GM21737 (cell line): Measurements from ENCODE around the gene DOCK9.

Experiments
- ATAC-seq: cut with Tn5 transposase; IDR thresholded peaks from one replicate; pipeline ENCODE4 v1.9.1; 2021; ENCODE audit warnings: mild to moderate bottlenecking, moderate library complexity; ENCODE audit not compliant: unreplicated experiment

The DOCK9 gene

GRCh38 chr13:98977568-98978265, at the start of gene DOCK9:
Gene DOCK9 (minus strand): TSS chr13:98978064. CDS start chr13:98977909, 155 bp downstream.
- ATAC-seq, result no peak

GRCh38 chr13:99027260-99027659, 49.4 kb upstream of the DOCK9 start:
- ATAC-seq, result no peak

GRCh38 chr13:99022941-99023340, 45.1 kb upstream of the DOCK9 start:
- ATAC-seq, result no peak

- ATAC-seq, result no peak
These were observed 40.7 kb upstream of the DOCK9 start for GRCh38 chr13:99018418-99019180.

- no peak for ATAC-seq
These were observed 38.0 kb upstream of the DOCK9 start for GRCh38 chr13:99015606-99016490.

- no peak for ATAC-seq
These were observed 36.7 kb upstream of the DOCK9 start for GRCh38 chr13:99014522-99014921.

GRCh38 chr13:99013951-99014350, 36.1 kb upstream of the DOCK9 start:
- no peak for ATAC-seq

GRCh38 chr13:99012539-99012938, 34.7 kb upstream of the DOCK9 start:
- ATAC-seq, result no peak

GRCh38 chr13:99009987-99010551, 32.2 kb upstream of the DOCK9 start:
- ATAC-seq, result no peak

GRCh38 chr13:99008577-99008976, 30.7 kb upstream of the DOCK9 start:
- ATAC-seq, result no peak

GRCh38 chr13:99007414-99007986, 29.6 kb upstream of the DOCK9 start:
- no peak for ATAC-seq

GRCh38 chr13:99005609-99006008, 27.7 kb upstream of the DOCK9 start:
- ATAC-seq, result no peak

- ATAC-seq, result no peak
These were observed 27.1 kb upstream of the DOCK9 start for GRCh38 chr13:99004978-99005377.

GRCh38 chr13:99003851-99004471, 26.1 kb upstream of the DOCK9 start:
- ATAC-seq, result no peak

GRCh38 chr13:99003186-99003585, 25.3 kb upstream of the DOCK9 start:
- ATAC-seq, result no peak

GRCh38 chr13:99002172-99002710, 24.4 kb upstream of the DOCK9 start:
- ATAC-seq, result no peak

GRCh38 chr13:99000137-99000536, 22.3 kb upstream of the DOCK9 start:
- no peak for ATAC-seq

GRCh38 chr13:98999639-98999952, 21.7 kb upstream of the DOCK9 start:
- no peak for ATAC-seq

- no peak for ATAC-seq
These were observed 21.2 kb upstream of the DOCK9 start for GRCh38 chr13:98998831-98999638.
